NCI-H187 treated with DMSO at 0.1 percent for 48 hours (cell line): ENCODE measurements around the gene KDM5C.

Experiments
- DNase-seq: peaks from one replicate; lab custom pipeline; 2025; lab: John Stamatoyannopoulos, UW

KDM5C gene

GRCh38 chrX:53250556-53250955 is 25.5 kb upstream of the KDM5C start:
- DNase-seq: no peak

GRCh38 chrX:53249408-53250042 is 24.5 kb upstream of the KDM5C start:
- no peak for DNase-seq

GRCh38 chrX:53247928-53248327 is 22.9 kb upstream of the KDM5C start:
- no peak for DNase-seq

GRCh38 chrX:53246231-53246630 is 21.2 kb upstream of the KDM5C start:
- DNase-seq: no peak

GRCh38 chrX:53244610-53245009 is 19.6 kb upstream of the KDM5C start:
- no peak for DNase-seq

- no peak for DNase-seq
Observed at GRCh38 chrX:53242310-53242709, 17.3 kb upstream of the KDM5C start.

- DNase-seq: no peak
Observed at GRCh38 chrX:53241558-53241957, 16.6 kb upstream of the KDM5C start.

- DNase-seq: no peak
Observed at GRCh38 chrX:53239474-53239873, 14.5 kb upstream of the KDM5C start.

GRCh38 chrX:53237056-53237455 is 12.0 kb upstream of the KDM5C start:
- no peak for DNase-seq

- DNase-seq: no peak
Observed at GRCh38 chrX:53236025-53236679, 11.1 kb upstream of the KDM5C start.

GRCh38 chrX:53235566-53235965 is 10.6 kb upstream of the KDM5C start:
- no peak for DNase-seq

- no peak for DNase-seq
Observed at GRCh38 chrX:53234484-53234883, 9.5 kb upstream of the KDM5C start.

- no peak for DNase-seq
Observed at GRCh38 chrX:53233536-53233935, 8.5 kb upstream of the KDM5C start.

- no peak for DNase-seq
Observed at GRCh38 chrX:53230116-53230515, 5.1 kb upstream of the KDM5C start.

GRCh38 chrX:53227224-53227765 is 2.3 kb upstream of the KDM5C start:
- DNase-seq: no peak

- no peak for DNase-seq
Observed at GRCh38 chrX:53223955-53224859, 800 bp downstream of the KDM5C start.

- DNase-seq: no peak
Observed at GRCh38 chrX:53223068-53223693, 1.8 kb downstream of the KDM5C start.

GRCh38 chrX:53211391-53211978 is 13.5 kb downstream of the KDM5C start:
- DNase-seq: no peak

GRCh38 chrX:53196678-53197077 is 28.3 kb downstream of the KDM5C start:
- no peak for DNase-seq

GRCh38 chrX:53195401-53195800 is 29.6 kb downstream of the KDM5C start:
- no peak for DNase-seq

GRCh38 chrX:53194308-53194707 is 30.7 kb downstream of the KDM5C start:
- DNase-seq: no peak

GRCh38 chrX:53193093-53193492 is 31.9 kb downstream of the KDM5C start:
- no peak for DNase-seq
